K562 (cell line): ENCODE measurements around the gene TTC6.

ENCODE experiments used
- PHF8 ChIP-seq: fragments of 200-600 bp; sonication (generic); IDR thresholded peaks from 2 replicates; pipeline ENCODE4 v1.6.1; 2012; ENCODE audit warnings: mixed run types, mild to moderate bottlenecking, inconsistent platforms, low read length, moderate library complexity, borderline replicate concordance
- TF ChIP-seq, protein P1 (sequence below): fragments of 250-450 bp; sonication (Bioruptor Pico); IDR thresholded peaks from 2 replicates; pipeline ENCODE4 v1.5.0; 2021
- TF ChIP-seq, protein P2 (sequence below), 3 experiments: IDR thresholded peaks in 2 of 3; conservative IDR thresholded peaks in 1 of 3; 2 replicates each; pipeline ENCODE4 v1.5.1; 2011 to 2012; ENCODE audit warnings: low read length in 3 of 3, mild to moderate bottlenecking in 3 of 3, control low read depth in 2 of 3, improper control_type of control experiment in 1 of 3, inconsistent platforms in 1 of 3, low read depth in 1 of 3, mixed read lengths in 1 of 3, moderate library complexity in 1 of 3; ENCODE audit not compliant: insufficient read depth in 2 of 3

DNA sequence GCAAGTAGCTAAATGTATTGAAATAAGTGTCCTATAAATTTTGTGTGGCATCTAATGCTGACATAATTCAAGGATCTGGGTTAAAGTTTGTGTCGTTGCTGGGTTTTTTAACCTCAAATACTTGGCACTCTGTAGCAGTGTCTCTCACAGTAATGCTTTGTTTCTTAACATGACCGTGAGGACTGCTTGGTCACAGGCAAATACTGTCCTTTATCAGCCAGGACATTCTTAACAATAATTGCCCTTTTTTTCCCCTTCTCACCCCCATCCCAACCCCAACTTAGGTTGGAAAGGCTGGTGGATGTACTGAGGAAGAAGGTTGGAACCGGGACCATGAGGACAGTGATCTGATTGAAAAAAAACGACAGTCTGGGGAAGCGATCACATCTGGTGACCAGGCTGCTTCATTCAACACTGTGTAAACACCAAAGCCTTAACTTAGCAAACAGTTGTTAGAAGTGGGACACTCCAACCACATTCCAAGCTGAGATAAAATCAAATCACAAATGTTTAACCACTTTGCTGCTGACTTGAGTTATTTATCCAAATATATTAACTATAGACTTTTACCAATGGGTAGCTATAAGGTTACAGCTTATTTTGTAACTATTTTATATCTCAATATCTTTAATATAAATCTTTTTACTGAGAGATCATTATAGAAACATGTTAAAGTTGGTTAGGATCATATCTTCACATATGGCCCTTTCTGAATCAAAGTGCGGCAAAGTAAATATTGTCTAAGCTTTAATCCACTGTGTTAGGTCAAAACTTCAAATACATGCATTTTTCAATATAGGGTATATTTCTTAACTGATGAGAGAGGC, 48.6 kb upstream of the TTC6 start:
- TF ChIP-seq, protein P1, sequence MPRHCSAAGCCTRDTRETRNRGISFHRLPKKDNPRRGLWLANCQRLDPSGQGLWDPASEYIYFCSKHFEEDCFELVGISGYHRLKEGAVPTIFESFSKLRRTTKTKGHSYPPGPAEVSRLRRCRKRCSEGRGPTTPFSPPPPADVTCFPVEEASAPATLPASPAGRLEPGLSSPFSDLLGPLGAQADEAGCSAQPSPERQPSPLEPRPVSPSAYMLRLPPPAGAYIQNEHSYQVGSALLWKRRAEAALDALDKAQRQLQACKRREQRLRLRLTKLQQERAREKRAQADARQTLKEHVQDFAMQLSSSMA (CRISPR knock-in tag): no peak
- TF ChIP-seq, protein P2, sequence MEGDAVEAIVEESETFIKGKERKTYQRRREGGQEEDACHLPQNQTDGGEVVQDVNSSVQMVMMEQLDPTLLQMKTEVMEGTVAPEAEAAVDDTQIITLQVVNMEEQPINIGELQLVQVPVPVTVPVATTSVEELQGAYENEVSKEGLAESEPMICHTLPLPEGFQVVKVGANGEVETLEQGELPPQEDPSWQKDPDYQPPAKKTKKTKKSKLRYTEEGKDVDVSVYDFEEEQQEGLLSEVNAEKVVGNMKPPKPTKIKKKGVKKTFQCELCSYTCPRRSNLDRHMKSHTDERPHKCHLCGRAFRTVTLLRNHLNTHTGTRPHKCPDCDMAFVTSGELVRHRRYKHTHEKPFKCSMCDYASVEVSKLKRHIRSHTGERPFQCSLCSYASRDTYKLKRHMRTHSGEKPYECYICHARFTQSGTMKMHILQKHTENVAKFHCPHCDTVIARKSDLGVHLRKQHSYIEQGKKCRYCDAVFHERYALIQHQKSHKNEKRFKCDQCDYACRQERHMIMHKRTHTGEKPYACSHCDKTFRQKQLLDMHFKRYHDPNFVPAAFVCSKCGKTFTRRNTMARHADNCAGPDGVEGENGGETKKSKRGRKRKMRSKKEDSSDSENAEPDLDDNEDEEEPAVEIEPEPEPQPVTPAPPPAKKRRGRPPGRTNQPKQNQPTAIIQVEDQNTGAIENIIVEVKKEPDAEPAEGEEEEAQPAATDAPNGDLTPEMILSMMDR (IDR thresholded peaks at IDR 0.05 in 2 of 3, conservative IDR thresholded peaks at IDR 0.05 in 1 of 3; ENCODE audit: insufficient read depth in 2 of 3, low read depth in 1 of 3, low read length in 3 of 3): no peak
- no peak for TF ChIP-seq PHF8
